Sigmoid colon (tissue), 7 donors: ENCODE data around the gene SKAP1. TPM values are rescaled to one million over a fixed set of nuclear protein-coding genes. Genes with fewer than 3 reads are reported as not detected.

Experiments used
- DNase-seq: peaks from one replicate; pipeline ENCODE4 v3.0.0-alpha.2; 2019
- H3K27ac ChIP-seq, 4 donors: fragments of 200-600 bp; sonication (generic); one replicate each; pipeline ENCODE4 v1.5.1; 2016 to 2019; ENCODE audit warnings: mild to moderate bottlenecking in 1 of 4
- H3K27me3 ChIP-seq, 3 donors: fragments of 200-600 bp; sonication (generic); one replicate each; pipeline ENCODE4 v1.5.1; 2019; ENCODE audit warnings: mild to moderate bottlenecking in 1 of 3
- H3K36me3 ChIP-seq, 4 donors: fragments of 200-600 bp; sonication (generic); one replicate each; pipeline ENCODE4 v1.5.1; 2016 to 2019
- H3K4me1 ChIP-seq, 4 donors: fragments of 200-600 bp; sonication (generic); one replicate each; pipeline ENCODE4 v1.5.1; 2017 to 2019
- H3K4me3 ChIP-seq, 4 donors: fragments of 200-600 bp; sonication (generic); one replicate each; pipeline ENCODE4 v1.5.1; 2017 to 2019; ENCODE audit warnings: mild to moderate bottlenecking in 2 of 4, moderate library complexity in 1 of 4
- H3K9me3 ChIP-seq, 4 donors: fragments of 200-600 bp in 3 of 4; sonication (generic) in 3 of 4; one replicate each; pipeline versions ENCODE4 v1.5.1 to v1.6.1; 2013 to 2019
- EP300 ChIP-seq, 4 donors: sonication (generic); formaldehyde crosslinking; IDR thresholded peaks; one replicate each; pipeline ENCODE4 v1.6.1; 2017; ENCODE audit warnings: antibody characterized with exemption in 4 of 4
- POLR2A ChIP-seq, 2 donors: fragments of 450-650 bp; IDR thresholded peaks; one replicate each; pipeline ENCODE4 v1.6.1; 2016; ENCODE audit warnings: antibody characterized with exemption in 2 of 2, mild to moderate bottlenecking in 2 of 2, moderate library complexity in 2 of 2
- POLR2AphosphoS5 ChIP-seq, 4 donors: sonication (generic); formaldehyde crosslinking; IDR thresholded peaks; one replicate each; pipeline ENCODE4 v1.6.1; 2017; ENCODE audit warnings: antibody characterized with exemption in 4 of 4
- WGBS, 2 donors: extraction: QIAGEN DNeasy Blood & Tissue Kit; methylation state at CpG; one replicate each; pipeline ENCODE4 v1.1.7; 2013; 5-methylcytosine and 5-hydroxymethylcytosine counted together
- intact Hi-C: fragments of 100-400 bp; cut with DNase I; formaldehyde crosslinking; loops from one replicate; pipeline ENCODE4 v1.15.1; 2023
- polyA plus RNA-seq, 3 donors: library from polyadenylated mRNA; stranded (reverse); fragments of 200-250 nt; gene quantifications; one replicate each; pipeline ENCODE4 v1.2.3, GENCODE V29; 2013
- total RNA-seq, 4 donors: library from RNA; depleted of rRNA; stranded (reverse); fragments of >200 nt; gene quantifications; one replicate each; pipeline ENCODE4 v1.1.0, GENCODE V29; 2016
- TF ChIP-seq, protein P1 (sequence below), 4 experiments: fragments of 450-650 bp in 3 of 4; fragments of 200-600 bp in 1 of 4; IDR thresholded peaks; one replicate each; pipeline ENCODE4 v1.5.1; 2016 to 2019; ENCODE audit warnings: antibody characterized with exemption in 4 of 4, mild to moderate bottlenecking in 3 of 4, moderate library complexity in 2 of 4
- donor health status: healthy with polysubstance abuse.
- donor health status: Bipolar disorder and iron deficiency.
- donor health status: healthy.

The SKAP1 gene
- total and polyA plus RNA-seq, 7 donors, result 0.36 to 10.3 (median 1.4) TPM; not detected in 1

DNA sequence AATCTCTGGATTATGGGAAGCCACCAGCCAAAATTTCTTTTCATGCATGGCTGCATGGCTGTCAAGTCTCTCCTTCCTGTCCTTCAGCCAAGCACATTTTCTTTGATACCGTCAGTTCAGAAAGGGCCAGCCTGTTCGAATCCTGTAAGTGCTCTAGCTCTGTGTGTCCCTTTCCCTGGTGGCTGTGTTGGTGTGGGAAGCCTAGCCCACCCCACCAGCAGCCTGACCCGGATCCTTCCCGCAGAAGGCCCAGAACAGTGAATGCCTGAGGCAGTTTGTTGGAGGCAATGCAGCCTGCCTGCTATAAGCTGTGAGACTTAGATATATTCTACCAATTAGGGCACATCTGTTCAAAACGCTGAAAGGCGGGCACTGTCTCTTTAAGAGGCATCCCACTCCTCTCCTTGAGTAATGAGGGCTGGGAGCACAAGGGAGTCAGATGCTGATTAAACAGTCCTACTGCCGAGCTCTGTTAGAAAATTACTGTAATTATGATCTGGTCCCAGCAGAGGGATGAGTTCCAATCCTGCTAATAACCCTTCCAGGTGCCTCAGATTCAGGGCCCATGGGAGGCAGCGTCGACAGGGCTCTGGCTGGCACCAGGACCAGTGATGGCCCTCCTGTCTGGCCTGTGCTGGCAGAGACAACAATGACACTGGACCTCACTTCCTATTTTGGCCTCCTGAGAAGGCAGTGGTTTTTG is 304.0 kb downstream of the SKAP1 start:
- intact Hi-C loops, result no loop called here
- H3K36me3 ChIP-seq, result peaks cover 20 to 57% (median 24%) of the 10 kb centered on the region in 4 donors

DNA sequence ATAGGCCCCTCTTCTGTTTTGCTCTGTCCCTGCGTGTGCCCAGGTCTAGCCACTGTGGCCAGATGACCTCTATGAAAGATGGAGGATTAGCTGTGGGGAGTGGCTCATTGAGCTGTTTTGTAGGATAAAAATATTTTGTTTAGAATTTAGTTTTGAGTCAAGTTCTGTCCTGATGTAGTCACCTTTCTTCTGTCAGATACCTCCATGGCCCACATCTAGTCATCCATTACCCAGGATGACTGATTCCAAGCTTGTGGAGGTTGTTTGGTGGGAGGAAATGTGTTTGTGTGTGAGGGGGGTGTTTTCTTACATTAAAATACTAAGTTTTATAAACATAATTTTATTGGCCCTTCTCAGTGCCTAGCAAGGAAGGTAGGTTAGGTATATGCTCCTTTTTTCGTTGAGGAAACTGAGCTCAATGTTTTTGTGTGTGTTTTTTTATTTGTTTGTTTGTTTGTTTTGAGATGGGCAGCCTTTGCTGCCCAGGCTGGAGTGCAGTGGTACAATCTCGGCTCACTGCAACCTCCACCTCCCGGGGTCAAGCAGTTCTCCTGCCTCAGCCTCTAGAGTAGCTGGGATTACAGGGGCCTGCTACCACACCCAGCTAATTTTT is 306.1 kb downstream of the SKAP1 start:
- Histone ChIP-seq H3K27ac (no peak overlapping the region), H3K4me3 (no peak overlapping the region), H3K36me3 (peaks cover 22 to 72% (median 29%) of the 10 kb centered on the region in 4 donors), H3K27me3 (no peaks in the 10 kb centered on the region), H3K4me1 (no peaks in the 10 kb centered on the region), H3K9me3 (no peaks in the 10 kb centered on the region)
- DNase-seq, result no peak
- intact Hi-C loops, result loop anchor here (5.0 kb wide), 1 partner anchor 37 kb away; no protein-coding TSS in a partner anchor
- 95 to 96% methylated on average over 4 of the region's 4 CpGs for WGBS, 2 donors
- TF ChIP-seq EP300 (IDR thresholded peaks at IDR 0.05), result no peak
- no peak for TF ChIP-seq POLR2AphosphoS5 (IDR thresholded peaks at IDR 0.05)
- TF ChIP-seq POLR2A (IDR thresholded peaks at IDR 0.05), result no peak
- TF ChIP-seq, protein P1, sequence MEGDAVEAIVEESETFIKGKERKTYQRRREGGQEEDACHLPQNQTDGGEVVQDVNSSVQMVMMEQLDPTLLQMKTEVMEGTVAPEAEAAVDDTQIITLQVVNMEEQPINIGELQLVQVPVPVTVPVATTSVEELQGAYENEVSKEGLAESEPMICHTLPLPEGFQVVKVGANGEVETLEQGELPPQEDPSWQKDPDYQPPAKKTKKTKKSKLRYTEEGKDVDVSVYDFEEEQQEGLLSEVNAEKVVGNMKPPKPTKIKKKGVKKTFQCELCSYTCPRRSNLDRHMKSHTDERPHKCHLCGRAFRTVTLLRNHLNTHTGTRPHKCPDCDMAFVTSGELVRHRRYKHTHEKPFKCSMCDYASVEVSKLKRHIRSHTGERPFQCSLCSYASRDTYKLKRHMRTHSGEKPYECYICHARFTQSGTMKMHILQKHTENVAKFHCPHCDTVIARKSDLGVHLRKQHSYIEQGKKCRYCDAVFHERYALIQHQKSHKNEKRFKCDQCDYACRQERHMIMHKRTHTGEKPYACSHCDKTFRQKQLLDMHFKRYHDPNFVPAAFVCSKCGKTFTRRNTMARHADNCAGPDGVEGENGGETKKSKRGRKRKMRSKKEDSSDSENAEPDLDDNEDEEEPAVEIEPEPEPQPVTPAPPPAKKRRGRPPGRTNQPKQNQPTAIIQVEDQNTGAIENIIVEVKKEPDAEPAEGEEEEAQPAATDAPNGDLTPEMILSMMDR (IDR thresholded peaks at IDR 0.05), result no peak

More for the DNA sequence above, 304.0 kb downstream of the SKAP1 start:
- WGBS, 2 donors, result 75 to 85% methylated on average over 9 of the region's 9 CpGs
- H3K9me3 ChIP-seq, result no peaks in the 10 kb centered on the region
- TF ChIP-seq POLR2A (IDR thresholded peaks at IDR 0.05) (no peak), POLR2AphosphoS5 (IDR thresholded peaks at IDR 0.05) (no peak), EP300 (IDR thresholded peaks at IDR 0.05) (no peak)
- TF ChIP-seq, protein P1 (IDR thresholded peaks at IDR 0.05), result no peak
- no peaks in the 10 kb centered on the region for H3K27me3 ChIP-seq
- no peak for DNase-seq
- no peak overlapping the region for H3K27ac ChIP-seq
- no peaks in the 10 kb centered on the region for H3K4me1 ChIP-seq
- no peak overlapping the region for H3K4me3 ChIP-seq

DNA sequence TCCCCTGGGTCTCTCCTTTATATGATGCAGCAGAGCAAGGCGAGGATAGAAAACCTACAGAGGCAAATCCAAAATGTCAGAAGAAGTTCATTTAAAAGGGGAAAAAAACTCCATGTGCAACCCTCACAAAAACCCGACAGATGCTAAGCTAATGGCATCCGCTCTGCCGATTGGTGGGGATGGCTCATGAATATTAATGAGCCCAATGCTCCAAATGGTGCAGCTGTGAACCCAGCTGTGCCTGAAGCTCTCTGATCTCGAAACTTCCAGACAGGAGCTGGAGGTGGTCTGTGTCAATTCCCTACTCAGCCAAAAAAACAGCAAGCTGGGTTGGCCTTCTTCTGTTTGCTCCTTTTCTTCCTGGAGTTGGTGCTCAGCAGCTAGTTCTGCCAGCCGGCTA is 306.9 kb downstream of the SKAP1 start:
- intact Hi-C loops, result loop anchor here (5.0 kb wide), 1 partner anchor 36 kb away; no protein-coding TSS in a partner anchor
- no peak for DNase-seq
- 87 to 94% methylated on average over 6 of the region's 6 CpGs for WGBS, 2 donors
- Histone ChIP-seq H3K4me1 (no peaks in the 10 kb centered on the region), H3K4me3 (no peak overlapping the region), H3K36me3 (peaks cover 22 to 80% (median 35%) of the 10 kb centered on the region in 4 donors), H3K9me3 (no peaks in the 10 kb centered on the region), H3K27ac (no peak overlapping the region), H3K27me3 (no peaks in the 10 kb centered on the region)
- TF ChIP-seq EP300 (IDR thresholded peaks at IDR 0.05), result no peak

DNA sequence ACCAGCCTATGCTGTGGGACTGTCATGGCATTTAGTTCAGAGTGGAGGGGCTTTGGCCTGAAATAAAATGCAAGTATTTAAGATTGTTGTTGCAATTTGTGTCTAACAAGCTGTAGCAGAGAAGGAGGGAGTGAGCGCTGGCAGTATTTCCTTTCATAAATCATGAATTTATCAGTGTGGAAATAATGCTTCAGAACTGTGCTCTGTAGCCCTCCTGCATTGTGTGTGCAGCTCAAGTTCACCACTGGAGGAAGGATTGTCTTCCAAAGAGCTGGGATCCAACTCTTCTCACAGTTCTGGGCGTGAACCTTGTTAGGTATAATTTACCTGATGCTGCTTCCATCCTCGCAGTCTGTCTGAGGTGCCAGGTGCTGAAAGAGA is 307.4 kb downstream of the SKAP1 start:
- intact Hi-C loops, result loop anchor here (5.0 kb wide), 1 partner anchor 35 kb away; no protein-coding TSS in a partner anchor
- H3K27ac ChIP-seq, result no peak overlapping the region
- no peak for DNase-seq
- 90 to 92% methylated on average over 3 of the region's 3 CpGs for WGBS, 2 donors
- H3K36me3 ChIP-seq, result peaks cover 22 to 85% (median 39%) of the 10 kb centered on the region in 4 donors
- H3K27me3 ChIP-seq, result no peaks in the 10 kb centered on the region
- H3K4me1 ChIP-seq, result no peaks in the 10 kb centered on the region
- H3K4me3 ChIP-seq, result no peak overlapping the region
- TF ChIP-seq EP300 (IDR thresholded peaks at IDR 0.05) (no peak), POLR2A (IDR thresholded peaks at IDR 0.05) (no peak), POLR2AphosphoS5 (IDR thresholded peaks at IDR 0.05) (no peak)
- TF ChIP-seq, protein P1 (IDR thresholded peaks at IDR 0.05), result no peak
- no peaks in the 10 kb centered on the region for H3K9me3 ChIP-seq

DNA sequence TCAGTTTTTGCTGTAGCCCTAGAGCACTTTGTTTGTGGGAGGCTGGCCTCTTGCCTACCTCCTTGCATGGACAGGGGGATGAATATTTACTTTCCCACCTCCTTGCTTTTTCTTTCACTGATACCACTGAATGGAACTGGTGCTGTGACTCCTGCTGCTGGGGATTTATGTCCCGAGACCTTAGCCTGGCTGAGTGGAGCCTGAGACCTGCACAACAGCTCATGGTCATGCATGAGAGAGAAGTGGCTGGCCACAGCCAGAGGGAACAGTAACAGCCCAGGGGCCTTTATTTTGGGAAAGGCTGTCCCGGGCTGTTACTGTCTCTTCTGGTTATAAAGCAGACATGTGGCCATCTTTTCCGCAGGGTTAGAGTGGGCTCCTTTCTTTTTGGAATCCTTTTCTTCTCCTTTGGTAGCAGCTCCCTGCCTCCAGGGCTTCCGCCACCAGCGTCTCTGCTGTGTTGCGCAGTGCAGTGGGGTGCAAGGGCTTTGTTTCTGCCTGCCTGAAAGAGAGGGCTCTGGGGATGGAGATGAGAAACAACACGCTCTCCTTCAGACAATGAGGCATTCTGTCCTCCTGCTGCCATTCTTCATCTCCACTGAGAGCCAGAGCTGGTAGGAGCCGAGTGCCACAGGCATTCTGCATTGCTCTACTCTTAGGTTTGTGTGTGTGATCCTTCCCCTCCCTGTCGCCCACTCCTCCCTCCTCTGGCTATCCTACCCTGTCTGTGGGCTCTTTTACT is 307.9 kb downstream of the SKAP1 start:
- intact Hi-C loops, result loop anchor here (5.0 kb wide), 1 partner anchor 35 kb away; no protein-coding TSS in a partner anchor
- WGBS, 2 donors, result 82 to 94% methylated on average over 9 of the region's 9 CpGs

More for the DNA sequence above, 307.9 kb downstream of the SKAP1 start:
- TF ChIP-seq POLR2AphosphoS5 (IDR thresholded peaks at IDR 0.05), result no peak
- TF ChIP-seq POLR2A (IDR thresholded peaks at IDR 0.05), result no peak
- no peak for TF ChIP-seq EP300 (IDR thresholded peaks at IDR 0.05)
- TF ChIP-seq, protein P1 (IDR thresholded peaks at IDR 0.05), result no peak
- Histone ChIP-seq H3K27ac (no peak overlapping the region), H3K4me3 (no peak overlapping the region), H3K9me3 (no peaks in the 10 kb centered on the region), H3K36me3 (peaks cover 22 to 89% (median 42%) of the 10 kb centered on the region in 4 donors), H3K27me3 (no peaks in the 10 kb centered on the region), H3K4me1 (no peaks in the 10 kb centered on the region)
- DNase-seq, result no peak
